Aorta (tissue), 5 donors: ENCODE data around the gene COL16A1. TPM values are rescaled to one million over a fixed set of nuclear protein-coding genes. Genes with fewer than 3 reads are reported as not detected.

Source experiments
- ATAC-seq: fragments of 200-7000 bp; cut with Tn5 transposase; one replicate; pipeline ENCODE4 v1.9.1; 2022; ENCODE audit warnings: moderate library complexity; ENCODE audit not compliant: low FRiP score
- DNase-seq, 2 donors: peaks; one replicate each; pipeline ENCODE4 v3.0.0-alpha.2; 2020
- H3K27ac ChIP-seq, 2 donors: one replicate each; pipeline ENCODE4 v1.5.1; 2013; ENCODE audit warnings: low read length in 2 of 2, mild to moderate bottlenecking in 2 of 2, moderate library complexity in 2 of 2, control low read depth in 1 of 2, inconsistent platforms in 1 of 2, low read depth in 1 of 2
- H3K27me3 ChIP-seq, 2 donors: one replicate each; pipeline ENCODE4 v1.6.1; 2013; ENCODE audit warnings: control low read depth in 1 of 2, low read length in 1 of 2, mild to moderate bottlenecking in 1 of 2, moderate library complexity in 1 of 2; ENCODE audit not compliant: insufficient read depth in 2 of 2, control insufficient read depth in 1 of 2
- H3K36me3 ChIP-seq, 2 donors: one replicate each; pipeline ENCODE4 v1.6.1; 2013; ENCODE audit warnings: control low read depth in 1 of 2, low read length in 1 of 2, mild to moderate bottlenecking in 1 of 2; ENCODE audit not compliant: insufficient read depth in 2 of 2, control insufficient read depth in 1 of 2
- H3K4me1 ChIP-seq, 2 donors: one replicate each; pipeline ENCODE4 v1.6.1; 2013; ENCODE audit warnings: low read length in 2 of 2, control low read depth in 1 of 2, mild to moderate bottlenecking in 1 of 2, moderate library complexity in 1 of 2; ENCODE audit not compliant: insufficient read depth in 2 of 2, control insufficient read depth in 1 of 2
- H3K4me3 ChIP-seq, 2 donors: one replicate each; pipeline ENCODE4 v1.5.1; 2013; ENCODE audit warnings: low read length in 2 of 2, control low read depth in 1 of 2, mild to moderate bottlenecking in 1 of 2
- H3K9me3 ChIP-seq: one replicate; pipeline ENCODE4 v1.6.1; 2013; ENCODE audit warnings: mild to moderate bottlenecking, low read length; ENCODE audit not compliant: control insufficient read depth
- WGBS, 2 donors: extraction: QIAGEN DNeasy Blood & Tissue Kit; methylation state at CpG; one replicate each; pipeline ENCODE4 v1.1.7; 2013; 5-methylcytosine and 5-hydroxymethylcytosine counted together
- intact Hi-C, 2 donors: fragments of 100-400 bp; cut with DNase I; formaldehyde crosslinking; loops; one replicate each; pipeline versions ENCODE4 v1.14.2 to v1.15.0; 2022
- polyA plus RNA-seq, 2 donors: library from polyadenylated mRNA; stranded (reverse); fragments of 200-250 nt; gene quantifications; one replicate each; pipeline ENCODE4 v1.2.3, GENCODE V29; 2013
- total RNA-seq, 2 donors: library from RNA; stranded (reverse); fragmentation: NEBNext Ultra II Directional; extraction: Animal tissue kit (Norgen Biotek cat#: 25700); gene quantifications; one replicate each; pipeline ENCODE4 v1.2.1, GENCODE V29; 2021
- donor health status: healthy with polysubstance abuse.
- donor health status: Bipolar disorder and iron deficiency.
- donor health status: DM: no; HTN: no; CAD: no.
- donor health status: DM: no; HTN: no; CAD: no.
- donor health status: DM: yes; HTN: yes; CAD: no.

The COL16A1 gene
- total and polyA plus RNA-seq, 4 donors: 39.8 to 358 (median 130) TPM

DNA sequence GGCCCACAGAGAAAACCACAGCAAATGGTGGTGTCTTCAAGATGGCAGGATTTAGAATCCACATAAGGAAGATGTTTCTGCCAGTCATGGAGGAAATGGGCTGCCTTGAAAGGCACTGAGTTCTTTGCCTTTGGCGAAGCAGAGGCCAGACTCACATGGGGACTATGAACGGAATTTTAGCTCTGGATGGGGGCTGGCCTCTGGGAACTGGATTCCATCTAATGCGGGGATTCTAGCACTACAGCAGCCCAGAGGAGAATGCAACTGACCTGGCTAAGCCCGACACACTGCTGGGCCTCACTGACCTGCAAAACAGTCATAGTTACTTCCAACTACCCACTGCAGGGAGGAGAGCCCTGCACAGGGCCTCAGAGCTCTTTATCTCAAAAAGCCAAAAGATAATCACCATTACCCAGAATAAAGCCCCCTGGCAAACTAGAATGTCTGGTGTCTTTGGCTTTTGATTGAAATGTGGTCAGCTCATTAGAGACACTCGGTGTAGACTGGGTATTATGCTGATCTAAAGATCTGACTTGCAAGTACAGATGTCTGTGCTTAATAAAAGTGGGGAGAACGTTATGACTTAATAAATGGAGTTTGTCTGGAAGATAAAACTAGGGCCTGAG is 74.8 kb downstream of the COL16A1 start:
- intact Hi-C loops: no loop called here
- 21 to 33% methylated on average over 6 of the region's 6 CpGs for WGBS, 2 donors

DNA sequence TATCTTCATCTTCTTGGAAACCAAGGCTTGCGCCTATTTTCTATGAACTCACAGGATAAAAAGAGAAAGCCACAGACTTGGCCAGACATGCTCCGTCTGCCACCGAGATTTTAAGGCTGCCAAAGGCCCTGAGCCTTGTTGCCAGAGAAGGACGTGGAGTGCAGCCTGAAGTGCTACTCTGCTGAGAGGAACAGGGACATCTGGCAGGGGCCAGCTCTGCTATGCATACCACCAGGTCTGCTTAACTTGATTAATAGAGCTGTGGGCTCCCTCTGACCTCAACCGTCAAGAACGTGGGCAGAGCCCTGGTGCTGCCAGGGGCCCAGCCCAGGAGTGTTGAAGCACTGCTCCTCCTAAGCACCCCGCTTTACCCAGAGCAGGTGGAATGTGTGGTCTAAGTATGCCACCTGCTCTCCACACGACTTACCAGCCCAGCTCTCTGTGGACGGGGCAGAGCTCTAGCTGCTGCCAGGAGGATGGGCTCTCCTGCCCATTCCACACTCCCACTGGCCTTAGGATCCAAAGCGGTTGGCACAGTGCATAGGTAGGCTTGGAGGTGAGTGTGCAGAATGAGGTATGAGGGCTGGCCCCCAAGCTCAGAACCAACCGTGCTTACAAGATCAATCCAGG is 75.8 kb downstream of the COL16A1 start:
- Histone ChIP-seq H3K9me3 (no peaks in the 10 kb centered on the region), H3K4me3 (no peak overlapping the region), H3K4me1 (peaks cover 0 to 2% of the 10 kb centered on the region in 2 donors), H3K27me3 (no peaks in the 10 kb centered on the region), H3K36me3 (peaks cover 0 to 5% of the 10 kb centered on the region in 2 donors), H3K27ac (peak overlapping the region; percentile 98 to 100)
- WGBS, 2 donors: 9 to 14% methylated on average over 11 of the region's 11 CpGs
- peak; percentile 76 to 85 for DNase-seq
- intact Hi-C loops: no loop called here
- peak; percentile 81 for ATAC-seq

More for the DNA sequence above, 74.8 kb downstream of the COL16A1 start:
- Histone ChIP-seq H3K36me3 (peaks cover 0 to 5% of the 10 kb centered on the region in 2 donors), H3K4me1 (peaks cover 0 to 2% of the 10 kb centered on the region in 2 donors), H3K9me3 (no peaks in the 10 kb centered on the region), H3K27ac (peak overlapping the region; percentile 98 to 100), H3K4me3 (no peak overlapping the region), H3K27me3 (no peaks in the 10 kb centered on the region)
- DNase-seq: peak in 1 of 2 donors; percentile 67
- no peak for ATAC-seq

DNA sequence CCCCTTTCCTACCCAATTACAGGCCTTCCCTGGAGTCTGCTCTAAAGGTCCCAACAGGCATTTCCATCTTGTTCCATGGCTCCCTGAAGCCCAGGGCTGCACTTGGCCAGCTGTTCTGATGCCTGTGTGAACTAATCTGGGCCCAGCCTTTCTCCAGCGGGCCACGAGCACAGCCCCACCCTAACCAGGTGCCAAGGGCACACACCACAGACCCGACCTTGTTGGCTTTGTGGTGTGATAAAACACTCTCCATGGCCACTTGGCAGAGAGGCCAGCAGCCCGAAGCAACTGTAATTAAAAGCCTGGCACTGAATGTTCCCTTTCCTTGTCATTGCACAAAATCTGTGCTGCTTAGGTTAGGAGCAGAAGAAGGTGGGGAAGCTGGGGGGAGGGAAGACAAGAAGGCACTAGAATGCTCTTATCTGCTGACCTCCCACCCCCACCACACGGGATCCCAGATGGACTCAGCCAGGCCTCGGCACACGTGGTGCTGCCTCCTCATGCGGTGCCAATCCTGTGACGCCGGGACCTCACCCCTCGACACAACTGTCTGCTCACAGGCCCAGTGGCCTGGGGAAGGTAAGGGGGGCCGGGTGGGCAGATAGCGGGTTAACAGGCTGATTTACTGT is 76.4 kb downstream of the COL16A1 start:
- peak; percentile 64 to 81 for DNase-seq
- H3K27ac ChIP-seq: peak overlapping the region; percentile 3 to 100
- H3K36me3 ChIP-seq: peaks cover 0 to 4% of the 10 kb centered on the region in 2 donors
- H3K27me3 ChIP-seq: no peaks in the 10 kb centered on the region
- intact Hi-C loops: no loop called here
- H3K9me3 ChIP-seq: no peaks in the 10 kb centered on the region
- 2 to 5% methylated on average over 12 to 13 of the region's 13 CpGs for WGBS, 2 donors
- no peak overlapping the region for H3K4me3 ChIP-seq
- peaks cover 0 to 2% of the 10 kb centered on the region in 2 donors for H3K4me1 ChIP-seq
- ATAC-seq: peak; percentile 60

DNA sequence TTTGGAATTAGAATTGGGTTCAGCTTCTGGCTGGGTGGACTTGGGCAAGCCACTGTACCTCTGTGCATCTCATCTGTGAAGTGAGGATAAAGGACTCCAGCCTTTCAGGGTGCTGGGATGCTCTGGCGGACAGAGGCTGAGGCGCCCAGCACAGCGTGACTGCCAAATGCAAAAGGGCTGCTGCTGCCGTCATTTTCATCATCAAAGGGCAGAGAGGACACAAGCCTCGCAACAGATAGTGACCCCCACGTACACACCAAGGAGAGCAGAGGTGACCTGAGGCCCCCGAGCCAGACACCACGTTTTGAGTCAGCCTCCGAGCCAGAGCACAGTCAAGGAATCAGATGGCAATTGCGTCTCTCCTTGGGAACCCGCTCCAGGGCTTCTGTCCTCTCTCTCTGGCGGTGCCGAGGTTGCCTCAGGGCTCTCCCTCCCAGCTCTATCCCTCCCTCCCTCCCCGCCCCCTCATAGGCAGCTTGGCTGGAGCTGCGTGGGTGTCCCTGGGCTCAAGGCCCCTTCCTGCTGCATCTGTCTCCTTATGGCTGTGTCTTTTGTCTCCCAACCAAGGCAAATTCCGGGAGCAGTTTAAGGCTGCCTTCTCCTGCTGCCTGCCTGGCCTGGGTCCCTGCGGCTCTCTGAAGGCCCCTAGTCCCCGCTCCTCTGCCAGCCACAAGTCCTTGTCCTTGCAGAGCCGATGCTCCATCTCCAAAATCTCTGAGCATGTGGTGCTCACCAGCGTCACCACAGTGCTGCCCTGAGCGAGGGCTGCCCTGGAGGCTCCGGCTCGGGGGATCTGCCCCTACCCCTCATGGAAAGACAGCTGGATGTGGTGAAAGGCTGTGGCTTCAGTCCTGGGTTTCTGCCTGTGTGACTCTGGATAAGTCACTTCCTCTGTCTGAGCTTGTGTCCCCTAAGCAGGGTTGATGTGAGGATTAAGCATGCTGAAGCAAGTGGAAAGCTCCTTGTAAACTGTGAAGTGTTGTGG is 77.3 kb downstream of the COL16A1 start:
- ATAC-seq: peak; percentile 20
- intact Hi-C loops: no loop called here
- peaks cover 0 to 4% of the 10 kb centered on the region in 2 donors for H3K36me3 ChIP-seq
- DNase-seq: no peak
- H3K27me3 ChIP-seq: no peaks in the 10 kb centered on the region
- no peak overlapping the region for H3K4me3 ChIP-seq
- H3K9me3 ChIP-seq: no peaks in the 10 kb centered on the region
- H3K27ac ChIP-seq: peak overlapping the region; percentile 3 to 100
- peaks cover 0 to 2% of the 10 kb centered on the region in 2 donors for H3K4me1 ChIP-seq
- WGBS, 2 donors: 18 to 25% methylated on average over 22 to 23 of the region's 23 CpGs

DNA sequence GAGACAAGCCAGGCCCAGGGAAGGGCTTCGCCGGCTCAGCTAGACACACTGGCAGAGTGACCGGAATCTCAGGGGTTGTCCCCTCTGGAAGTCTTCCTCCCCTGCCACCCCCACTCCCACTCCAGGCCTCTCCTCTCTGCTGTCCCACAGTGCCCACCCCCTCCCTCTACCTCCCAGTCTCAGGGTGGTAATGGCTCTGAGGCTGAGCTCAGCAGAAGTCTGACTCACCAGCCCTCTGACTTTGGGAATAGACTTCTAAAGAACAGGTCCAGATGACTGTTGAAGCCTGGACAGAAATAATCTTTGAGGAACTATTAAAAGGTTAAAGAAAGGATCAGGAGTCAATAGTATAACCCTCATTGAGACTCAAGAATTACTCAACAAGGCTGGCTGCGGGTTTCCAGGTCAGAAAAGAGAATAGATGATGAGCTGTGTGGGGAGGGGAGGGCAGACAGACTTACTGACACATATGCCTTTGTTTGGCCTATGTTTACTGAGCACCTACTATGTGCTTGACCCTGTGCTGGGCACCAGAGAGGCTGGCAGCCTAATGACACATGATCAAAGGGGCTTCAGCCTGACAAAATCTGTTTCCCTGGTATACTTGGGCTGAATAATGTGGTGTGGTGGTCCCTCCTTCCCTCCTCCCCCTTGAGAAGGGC is 78.1 kb downstream of the COL16A1 start:
- Histone ChIP-seq H3K27me3 (no peaks in the 10 kb centered on the region), H3K9me3 (no peaks in the 10 kb centered on the region), H3K4me3 (no peak overlapping the region), H3K27ac (peak overlapping the region; percentile 3 to 100), H3K4me1 (peaks cover 0 to 2% of the 10 kb centered on the region in 2 donors), H3K36me3 (no peaks in the 10 kb centered on the region)
- ATAC-seq (no peak), DNase-seq (no peak)
- 54 to 62% methylated on average over 4 of the region's 4 CpGs for WGBS, 2 donors
- intact Hi-C loops: no loop called here

DNA sequence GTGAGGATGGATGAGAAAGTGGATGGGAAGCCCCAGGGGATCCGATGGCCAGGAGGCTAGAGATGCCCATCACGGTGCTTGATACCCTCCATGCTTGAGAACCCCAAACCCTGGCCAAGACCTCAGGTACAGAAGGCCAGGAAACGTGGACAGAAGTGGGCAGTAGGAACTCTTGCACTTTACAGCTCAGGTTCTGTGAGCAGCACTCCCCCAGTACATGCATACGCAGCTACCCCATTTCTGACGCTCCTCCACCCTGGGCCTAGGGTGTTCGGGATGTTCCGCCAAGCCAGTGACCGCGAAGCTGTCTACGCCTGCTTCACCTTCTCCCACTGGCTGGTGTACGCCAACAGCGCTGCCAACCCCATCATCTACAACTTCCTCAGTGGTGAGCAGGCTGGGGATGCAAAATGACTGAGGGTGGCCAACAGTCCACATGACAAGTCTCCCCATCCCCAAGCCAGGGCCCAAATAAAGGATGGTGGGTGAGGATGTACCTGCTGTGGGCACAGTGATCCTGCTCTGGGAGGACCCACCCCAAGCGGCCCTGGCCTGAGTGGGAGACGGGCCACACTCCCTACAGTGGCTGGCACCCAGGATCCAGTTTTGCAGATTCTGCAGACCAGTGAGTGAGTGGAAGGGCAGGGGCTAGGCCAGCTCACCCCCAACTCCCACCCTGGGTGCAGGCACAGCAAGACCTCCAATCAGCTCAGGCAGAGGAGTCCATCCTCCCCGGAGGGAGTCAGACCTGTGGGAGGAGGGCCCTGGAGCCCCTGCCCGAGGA is 78.9 kb downstream of the COL16A1 start:
- no peaks in the 10 kb centered on the region for H3K36me3 ChIP-seq
- WGBS, 2 donors: 89% methylated on average over 16 of the region's 16 CpGs
- no peaks in the 10 kb centered on the region for H3K9me3 ChIP-seq
- no peak overlapping the region for H3K4me3 ChIP-seq
- intact Hi-C loops: no loop called here
- peaks cover 0 to 2% of the 10 kb centered on the region in 2 donors for H3K4me1 ChIP-seq
- DNase-seq: no peak
- H3K27ac ChIP-seq: peak overlapping the region in 1 of 2 donors; percentile 63
- no peak for ATAC-seq
- H3K27me3 ChIP-seq: no peaks in the 10 kb centered on the region

DNA sequence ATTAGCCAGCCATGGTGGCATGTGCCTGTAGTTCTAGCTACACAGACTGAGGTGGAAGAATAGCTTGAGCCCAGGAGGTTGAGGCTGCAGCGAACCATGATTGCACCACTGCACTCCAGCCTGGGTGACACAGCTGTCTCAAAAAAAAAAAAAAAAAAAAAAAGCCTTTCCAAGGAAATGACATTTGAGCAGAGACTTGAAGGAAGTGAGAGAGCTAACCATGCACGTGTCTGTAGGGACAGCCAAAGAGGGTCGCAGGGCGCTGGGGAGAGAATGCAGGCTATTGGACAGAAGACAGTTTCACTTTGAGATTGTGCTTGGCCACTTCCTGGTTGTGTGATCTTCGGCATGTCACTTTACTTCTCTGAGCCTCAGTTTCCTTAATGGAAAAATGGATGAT is 79.5 kb downstream of the COL16A1 start:
- Histone ChIP-seq H3K27me3 (no peaks in the 10 kb centered on the region), H3K4me1 (peaks cover 0 to 2% of the 10 kb centered on the region in 2 donors), H3K27ac (no peak overlapping the region), H3K4me3 (no peak overlapping the region), H3K36me3 (no peaks in the 10 kb centered on the region), H3K9me3 (no peaks in the 10 kb centered on the region)
- intact Hi-C loops: no loop called here
- 85 to 87% methylated on average over 5 of the region's 5 CpGs for WGBS, 2 donors
- DNase-seq (no peak), ATAC-seq (no peak)
